Esophagus muscularis mucosa (tissue), 4 donors: ENCODE data around the gene FDXACB1. TPM values are rescaled to one million over a fixed set of nuclear protein-coding genes. Genes with fewer than 3 reads are reported as not detected.
A peak's percentile ranks its signal among the peaks of the same experiment; 100 is the strongest.

Source experiments
- DNase-seq: peaks from one replicate; pipeline ENCODE4 v3.0.0-alpha.2; 2017; ENCODE audit errors: extremely low spot score
- H3K27ac ChIP-seq, 4 donors: fragments of 200-600 bp; sonication (generic); replicated peaks in 1 of 4; 1 replicate in 3 of 4; 2 replicates in 1 of 4; pipeline ENCODE4 v1.5.1; 2016 to 2019; ENCODE audit warnings: mild to moderate bottlenecking in 1 of 4
- H3K27me3 ChIP-seq, 4 donors: fragments of 200-600 bp; sonication (generic); one replicate each; pipeline versions ENCODE4 v1.5.1 to v1.6.0; 2016 to 2019
- H3K36me3 ChIP-seq, 4 donors: fragments of 200-600 bp; sonication (generic); one replicate each; pipeline ENCODE4 v1.5.1; 2016 to 2019
- H3K4me1 ChIP-seq, 4 donors: fragments of 200-600 bp; sonication (generic); one replicate each; pipeline ENCODE4 v1.5.1; 2016 to 2019
- H3K4me3 ChIP-seq, 4 donors: fragments of 200-600 bp; sonication (generic); 1 replicate in 2 of 4; 2 replicates in 2 of 4; pipeline ENCODE4 v1.5.1; 2016 to 2019; ENCODE audit warnings: mild to moderate bottlenecking in 4 of 4, moderate library complexity in 1 of 4
- H3K9me3 ChIP-seq, 4 donors: fragments of 200-600 bp; sonication (generic); 1 replicate in 3 of 4; 2 replicates in 1 of 4; pipeline ENCODE4 v1.5.1; 2016 to 2019
- CTCF ChIP-seq, 3 experiments: fragments of 200-600 bp in 2 of 3; fragments of 450-650 bp in 1 of 3; sonication (generic) in 2 of 3; IDR thresholded peaks; one replicate each; pipeline ENCODE4 v1.5.1; 2017 to 2019; ENCODE audit warnings: antibody characterized with exemption in 3 of 3, mild to moderate bottlenecking in 2 of 3, moderate library complexity in 1 of 3
- EP300 ChIP-seq: sonication (generic); formaldehyde crosslinking; IDR thresholded peaks from one replicate; pipeline ENCODE4 v1.6.1; 2017; ENCODE audit warnings: antibody characterized with exemption
- POLR2A ChIP-seq: fragments of 450-650 bp; IDR thresholded peaks from one replicate; pipeline ENCODE4 v1.6.1; 2017; ENCODE audit warnings: antibody characterized with exemption, moderate library complexity, mild to moderate bottlenecking, low read depth
- POLR2AphosphoS5 ChIP-seq, 2 donors: sonication (generic); formaldehyde crosslinking; IDR thresholded peaks; one replicate each; pipeline ENCODE4 v1.6.1; 2017; ENCODE audit warnings: antibody characterized with exemption in 2 of 2
- WGBS: methylation state at CpG from one replicate; pipeline ENCODE4 v1.1.5; 2018; 5-methylcytosine and 5-hydroxymethylcytosine counted together
- intact Hi-C: fragments of 100-400 bp; cut with DNase I; formaldehyde crosslinking; loops from one replicate; pipeline ENCODE4 v1.15.1; 2023
- total RNA-seq, 4 donors: library from RNA; depleted of rRNA; stranded (reverse); fragments of >200 nt; gene quantifications; one replicate each; pipeline versions ENCODE4 v1.1.0 to v1.2.1, GENCODE V29; 2016

FDXACB1 gene
- total RNA-seq, 4 donors from 2014 or later = 0.83 to 0.92 (median 0.84) TPM

GRCh38 chr11:111879637-111879960 is 634 bp upstream of the FDXACB1 start:
- peak overlapping the region; percentile 82 to 96 (median 94) for H3K27ac ChIP-seq
- H3K4me3 ChIP-seq = peak overlapping the region; percentile 61 to 77 (median 64)
- no peak for DNase-seq
- WGBS = 35% methylated on average over 6 of the region's 6 CpGs
- H3K9me3 ChIP-seq = no peaks in the 10 kb centered on the region
- intact Hi-C loops = loop anchor here (2.0 to 10.0 kb wide), 3 partner anchors 53 to 205 kb away; partner anchors contain the start of genes SDHD and TIMM8B
- peaks cover 0 to 30% (median 6%) of the 10 kb centered on the region in 4 donors for H3K36me3 ChIP-seq
- H3K4me1 ChIP-seq = peaks cover 11 to 24% (median 18%) of the 10 kb centered on the region in 4 donors
- no peak for TF ChIP-seq POLR2AphosphoS5 (IDR thresholded peaks at IDR 0.05)
- no peak for TF ChIP-seq EP300
- no peak for TF ChIP-seq POLR2A
- TF ChIP-seq CTCF (IDR thresholded peaks at IDR 0.05) = no peak
- H3K27me3 ChIP-seq = no peaks in the 10 kb centered on the region

- no peak for DNase-seq
- Histone ChIP-seq H3K27ac (peak overlapping the region; percentile 82 to 96 (median 94)), H3K4me1 (peaks cover 11 to 24% (median 18%) of the 10 kb centered on the region in 4 donors), H3K27me3 (no peaks in the 10 kb centered on the region), H3K36me3 (peaks cover 0 to 27% (median 4%) of the 10 kb centered on the region in 4 donors), H3K4me3 (peak overlapping the region; percentile 61 to 77 (median 64)), H3K9me3 (no peaks in the 10 kb centered on the region)
- 0% methylated on average over 13 of the region's 13 CpGs for WGBS
- intact Hi-C loops = loop anchor here (2.0 to 10.0 kb wide), 3 partner anchors 54 to 206 kb away; partner anchors contain the start of genes SDHD and TIMM8B
- TF ChIP-seq POLR2AphosphoS5 (IDR thresholded peaks at IDR 0.05) (no peak), CTCF (IDR thresholded peaks at IDR 0.05) (no peak), EP300 (no peak), POLR2A (no peak)
Observed at GRCh38 chr11:111878385-111878848, 548 bp downstream of the FDXACB1 start.

- whole genome bisulfite sequencing = 49% methylated on average over 5 of the region's 5 CpGs
- Histone ChIP-seq H3K4me3 (peak overlapping the region; percentile 86 to 98 (median 97)), H3K27me3 (no peaks in the 10 kb centered on the region), H3K4me1 (peaks cover 7 to 26% (median 22%) of the 10 kb centered on the region in 4 donors), H3K27ac (peak overlapping the region; percentile 91 to 96 (median 92)), H3K36me3 (peaks cover 5 to 41% (median 23%) of the 10 kb centered on the region in 4 donors), H3K9me3 (no peaks in the 10 kb centered on the region)
- TF ChIP-seq POLR2A (no peak), CTCF (IDR thresholded peaks at IDR 0.05) (no peak), POLR2AphosphoS5 (IDR thresholded peaks at IDR 0.05) (no peak), EP300 (no peak)
- no peak for DNase-seq
- intact Hi-C loops = loop anchor here (10.0 kb wide), 1 partner anchor 213 kb away; the partner anchor contains the start of genes SDHD and TIMM8B
Observed at GRCh38 chr11:111871693-111872161, 7.2 kb downstream of the FDXACB1 start.

GRCh38 chr11:111870886-111871692 is 7.9 kb downstream of the FDXACB1 start, which contains the start of gene ALG9:
ALG9 (minus strand) TSS chr11:111871581; CDS start chr11:111871482, 99 bp downstream.
- TF ChIP-seq POLR2A (no peak), EP300 (no peak), CTCF (IDR thresholded peaks at IDR 0.05) (peak in 2 of 3 experiments; percentile 36 to 40), POLR2AphosphoS5 (IDR thresholded peaks at IDR 0.05) (peak; percentile 83 to 84)
- H3K27me3 ChIP-seq = no peaks in the 10 kb centered on the region
- peak; percentile 93 for DNase-seq
- peak within 1 kb of the TSS; percentile 86 to 98 (median 97) for H3K4me3 ChIP-seq
- H3K4me1 ChIP-seq = peaks cover 7 to 26% (median 22%) of the 10 kb centered on the region in 4 donors
- peaks cover 11 to 43% (median 27%) of the 10 kb centered on the region in 4 donors for H3K36me3 ChIP-seq
- intact Hi-C loops = loop anchor here (10.0 kb wide), 1 partner anchor 214 kb away; the partner anchor contains the start of genes SDHD and TIMM8B
- peak within 1 kb of the TSS; percentile 91 to 96 (median 92) for H3K27ac ChIP-seq
- no peaks in the 10 kb centered on the region for H3K9me3 ChIP-seq
- WGBS = under 1% methylated on average over 22 of the region's 51 CpGs
